Measurements from ENCODE around the gene TCOF1.

The TCOF1 gene

GRCh38 chr5:150361301-150361700 lies 3.8 kb downstream of the TCOF1 start:
- POLR2A ChIA-PET = interaction anchor here (1.0 kb wide), 1 partner anchor 49 kb away, joined by 5 read pairs; no protein-coding TSS in a partner anchor

GRCh38 chr5:150363185-150363584 lies 5.7 kb downstream of the TCOF1 start:
- TF ChIP-seq CTCF (IDR thresholded peaks at IDR 0.05; ENCODE audit: control extremely low read depth, extremely low read depth, low read depth, missing control alignments) = no peak
- CTCF ChIA-PET = interaction anchor here (0.9 to 7.4 kb wide), 7 partner anchors 10 to 96 kb away, joined by 3 to 41 read pairs (median 6); no protein-coding TSS in a partner anchor
- no peak for DNase-seq (ENCODE audit: extremely low spot score)
- POLR2A ChIA-PET = interaction anchor here (1.2 kb wide), 2 partner anchors 24 to 49 kb away, joined by 3 read pairs; partner anchors contain the start of gene CD74

More at GRCh38 chr5:150361301-150361700, 3.8 kb downstream of the TCOF1 start:
- no peak for TF ChIP-seq CTCF (IDR thresholded peaks at IDR 0.05; ENCODE audit: control extremely low read depth, extremely low read depth, low read depth, missing control alignments)
- CTCF ChIA-PET = interaction anchor here (1.0 to 7.4 kb wide), 7 partner anchors 10 to 184 kb away, joined by 3 to 41 read pairs (median 4); partner anchors contain the start of gene CD74
- no peak for DNase-seq (ENCODE audit: extremely low spot score)

- ChIA-PET POLR2A (interaction anchor here (1.2 kb wide), 2 partner anchors 24 to 48 kb away, joined by 3 read pairs; partner anchors contain the start of gene CD74), CTCF (interaction anchor here (0.9 to 7.4 kb wide), 7 partner anchors 9 to 72 kb away, joined by 3 to 41 read pairs (median 6); no protein-coding TSS in a partner anchor)
- TF ChIP-seq CTCF (IDR thresholded peaks at IDR 0.05; ENCODE audit: control extremely low read depth, extremely low read depth, low read depth, missing control alignments) = no peak
- no peak for DNase-seq (ENCODE audit: extremely low spot score)
Measured at GRCh38 chr5:150364004-150364403, 6.5 kb downstream of the TCOF1 start.

- TF ChIP-seq CTCF (IDR thresholded peaks at IDR 0.05; ENCODE audit: control extremely low read depth, extremely low read depth, low read depth, missing control alignments) = no peak
- CTCF ChIA-PET = interaction anchor here (1.6 kb wide), 1 partner anchor 18 kb away, joined by 5 read pairs; no protein-coding TSS in a partner anchor
- no peak for DNase-seq (ENCODE audit: extremely low spot score)
- POLR2A ChIA-PET = no interaction called here
Measured at GRCh38 chr5:150368526-150368925, 11.0 kb downstream of the TCOF1 start.

GRCh38 chr5:150372639-150373038 lies 15.1 kb downstream of the TCOF1 start:
- DNase-seq (ENCODE audit: extremely low spot score) = no peak
- no peak for TF ChIP-seq CTCF (IDR thresholded peaks at IDR 0.05; ENCODE audit: control extremely low read depth, extremely low read depth, low read depth, missing control alignments)
- ChIA-PET CTCF (interaction anchor here (1.2 to 2.9 kb wide), 4 partner anchors 8 to 26 kb away, joined by 3 to 10 read pairs (median 6); no protein-coding TSS in a partner anchor), POLR2A (interaction anchor here (0.6 kb wide), 1 partner anchor 24 kb away, joined by 3 read pairs; no protein-coding TSS in a partner anchor)

- POLR2A ChIA-PET = no interaction called here
- CTCF ChIA-PET = no interaction called here
- TF ChIP-seq CTCF (IDR thresholded peaks at IDR 0.05; ENCODE audit: control extremely low read depth, extremely low read depth, low read depth, missing control alignments) = no peak
- no peak for DNase-seq (ENCODE audit: extremely low spot score)
Measured at GRCh38 chr5:150374651-150375050, 17.2 kb downstream of the TCOF1 start.

Data from GM10248 (cell line).